HG03139 (cell line): ENCODE data around the gene PUDP.
"Not testable (repeated sequence)": the region's sequence is repeated elsewhere in the genome, so short reads cannot be mapped to it uniquely, and the experiment has no call there.

Experiments used
- ATAC-seq: cut with Tn5 transposase; IDR thresholded peaks from one replicate; pipeline ENCODE4 v1.9.1; 2021; ENCODE audit not compliant: unreplicated experiment

Gene PUDP

GRCh38 chrX:7045238-7045955 lies 102.6 kb downstream of the PUDP start:
- no peak for ATAC-seq

GRCh38 chrX:7043796-7044433 lies 104.0 kb downstream of the PUDP start:
- not testable (repeated sequence) for ATAC-seq

GRCh38 chrX:7028246-7028645 lies 119.7 kb downstream of the PUDP start:
- no peak for ATAC-seq

DNA sequence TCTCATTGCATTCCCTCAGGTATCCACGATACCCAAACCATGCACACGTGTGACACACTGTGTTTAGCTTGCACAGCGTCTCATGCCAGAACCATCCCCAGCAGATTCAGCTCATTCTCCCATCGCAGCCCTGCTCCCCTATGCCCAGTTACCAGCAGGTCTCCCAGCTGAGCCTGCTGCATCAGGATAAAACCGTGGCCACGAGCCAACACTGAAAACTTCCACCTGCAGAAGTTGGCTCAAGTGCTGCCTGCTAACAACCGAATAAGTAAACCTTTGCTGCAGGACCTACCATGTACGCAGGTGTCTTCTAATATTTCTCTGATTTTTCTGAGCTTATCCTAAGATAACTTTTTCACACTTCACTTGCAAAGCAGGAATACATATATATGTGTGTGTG lies 120.9 kb downstream of the PUDP start:
- no peak for ATAC-seq

- not testable (repeated sequence) for ATAC-seq
These were observed 121.6 kb downstream of the PUDP start for GRCh38 chrX:7026365-7026764.

- ATAC-seq, result no peak
These were observed 122.5 kb downstream of the PUDP start for GRCh38 chrX:7025471-7025870.

DNA sequence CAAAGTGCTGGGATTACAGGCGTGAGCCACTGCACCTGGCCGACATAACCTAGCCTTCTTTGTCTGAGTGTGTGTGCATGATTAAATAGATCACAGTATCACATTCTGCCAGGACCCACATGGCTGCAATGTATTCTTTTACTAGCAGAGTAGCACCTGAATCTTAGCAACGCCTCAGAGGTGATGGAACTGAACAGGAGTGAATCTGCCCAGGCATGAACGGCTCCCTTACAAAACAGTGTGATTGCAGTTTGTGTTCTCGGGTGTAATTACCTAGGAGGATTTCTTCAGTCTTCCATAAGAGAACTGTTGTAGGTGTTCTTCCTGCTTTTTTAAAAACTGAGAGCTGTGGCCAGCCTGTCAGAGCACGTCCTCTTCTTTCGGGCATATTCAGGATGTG lies 123.1 kb downstream of the PUDP start:
- ATAC-seq, result no peak

DNA sequence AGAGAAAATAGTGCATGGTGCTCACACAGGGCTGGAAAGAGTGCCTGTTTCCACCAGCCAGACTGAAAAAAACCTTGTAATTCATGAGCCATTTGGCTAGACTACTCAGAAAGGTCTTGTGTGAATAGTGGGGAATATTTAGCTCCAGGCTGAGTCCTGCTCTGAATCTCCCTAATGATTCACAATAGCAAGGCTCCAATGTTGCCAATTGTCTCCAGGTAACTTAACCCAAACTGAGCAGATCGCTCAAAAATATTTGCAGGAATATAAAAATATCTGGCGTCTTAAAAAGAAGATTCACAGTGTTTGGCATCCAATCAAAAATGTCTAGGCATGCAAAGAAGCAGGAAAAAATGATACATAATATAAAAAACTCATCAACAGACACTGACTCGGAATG lies 125.0 kb downstream of the PUDP start:
- ATAC-seq, result not testable (repeated sequence)

DNA sequence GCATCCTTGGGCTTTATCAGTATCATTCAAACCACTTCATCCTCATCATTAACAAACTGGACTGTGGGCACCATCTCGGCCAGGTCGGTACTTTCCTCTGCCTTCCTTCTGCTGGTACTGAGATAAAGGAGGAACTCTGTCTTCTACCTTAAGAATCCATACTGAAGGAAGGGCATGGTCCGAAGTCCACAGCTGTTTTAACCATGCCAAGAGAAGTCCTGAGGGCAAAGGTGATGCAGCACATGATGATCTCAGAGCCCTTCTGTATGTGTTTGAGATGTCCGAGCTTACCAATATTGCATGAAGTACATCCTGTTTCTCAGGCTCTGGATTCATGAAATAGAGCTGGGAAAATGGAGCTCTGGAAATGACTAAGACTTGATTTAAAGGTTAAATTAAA lies 126.0 kb downstream of the PUDP start:
- ATAC-seq, result no peak

DNA sequence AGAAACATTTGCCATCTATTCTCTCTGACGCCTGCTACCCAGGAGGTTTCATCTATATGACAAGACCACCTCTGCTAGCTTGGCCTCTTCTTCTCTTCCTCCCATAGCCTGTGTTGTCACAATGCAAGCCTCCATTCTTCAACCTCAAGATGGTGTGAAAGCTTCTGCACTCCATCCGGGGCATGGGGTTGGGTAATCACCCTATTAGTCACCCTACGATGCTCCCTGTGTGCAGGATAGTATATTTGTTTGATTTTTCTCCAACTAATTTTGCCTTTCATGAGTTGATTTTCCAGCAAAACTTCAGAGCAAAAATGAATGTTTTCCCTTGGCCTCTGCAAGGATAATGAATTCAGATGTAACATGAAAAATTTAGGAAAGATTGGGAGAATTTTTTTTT lies 128.4 kb downstream of the PUDP start:
- ATAC-seq, result no peak

DNA sequence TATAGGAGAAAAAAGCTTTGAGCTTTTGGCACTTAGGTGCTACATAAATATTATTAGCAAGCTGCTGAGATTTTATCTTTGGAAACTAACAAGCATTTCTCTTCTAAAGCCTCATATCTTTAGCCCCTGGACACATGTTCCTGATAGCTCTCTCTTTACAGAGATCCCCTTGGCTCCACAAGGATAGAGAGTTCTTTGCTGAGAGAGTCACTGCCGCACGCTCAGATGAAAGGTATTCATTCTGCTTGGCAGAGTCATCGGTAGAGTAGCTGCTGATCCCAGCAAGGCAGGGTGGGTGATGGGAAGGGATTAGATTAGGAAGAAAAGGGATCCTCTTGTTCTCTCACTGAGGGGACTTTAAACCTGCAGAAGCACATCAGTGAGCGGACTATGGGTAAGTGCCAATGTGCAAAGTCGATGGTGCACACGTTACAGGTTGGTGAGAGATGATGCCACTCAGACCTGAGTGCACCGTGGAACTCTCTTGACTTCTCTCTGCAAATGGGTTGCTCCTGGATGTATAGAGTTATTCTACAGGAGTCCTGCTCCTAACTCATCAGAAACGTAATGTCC lies 135.6 kb downstream of the PUDP start:
- not testable (repeated sequence) for ATAC-seq

- not testable (repeated sequence) for ATAC-seq
These were observed 137.1 kb downstream of the PUDP start for GRCh38 chrX:7010897-7011296.

DNA sequence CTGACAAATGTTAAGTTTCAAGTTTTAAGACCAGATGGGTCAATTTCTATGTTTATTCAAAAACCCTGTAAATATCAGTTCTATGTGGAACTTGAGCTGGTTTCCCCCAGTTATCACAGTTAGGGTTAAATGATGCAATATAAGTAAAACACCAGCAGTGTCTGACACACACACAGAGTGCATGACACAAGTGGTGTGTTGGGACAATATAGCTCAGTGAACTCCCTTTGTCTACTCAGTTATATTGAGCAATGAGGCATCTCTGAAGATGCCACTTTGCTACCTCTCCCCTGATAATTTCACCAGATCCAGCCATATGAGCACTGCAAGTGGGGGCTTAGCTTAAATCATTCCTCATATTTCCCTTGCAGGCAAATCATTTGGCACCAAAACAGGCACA lies 140.6 kb downstream of the PUDP start:
- not testable (repeated sequence) for ATAC-seq
